GM18951 (cell line): Measurements from ENCODE around the gene CYB5R3.
A peak's percentile ranks its signal among the peaks of the same experiment; 100 is the strongest.
"Not testable (repeated sequence)": the region's sequence is repeated elsewhere in the genome, so short reads cannot be mapped to it uniquely, and the experiment has no call there.

Experiments
- POLR2A ChIP-seq: IDR thresholded peaks from 4 replicates; pipeline ENCODE4 v1.6.1; 2011; ENCODE audit warnings: mild to moderate bottlenecking; ENCODE audit not compliant: insufficient read length, insufficient read depth; ENCODE audit errors: extremely low read depth
- in situ Hi-C: fragments of 300-500 bp; cut with MboI; formaldehyde crosslinking; loops from one replicate; pipeline ENCODE4 v1.12.0; 2022; ENCODE audit warnings: low sequenced_read_pairs, mixed read lengths, inconsistent platforms; ENCODE audit not compliant: unreplicated experiment

The CYB5R3 gene

GRCh38 chr22:42621505-42622002 lies 27.6 kb downstream of the CYB5R3 start:
- no peak for TF ChIP-seq POLR2A
- in situ Hi-C loops: loop anchor here (10.0 kb wide), 1 partner anchor 193 kb away; no protein-coding TSS in a partner anchor

GRCh38 chr22:42620084-42620483 lies 29.1 kb downstream of the CYB5R3 start:
- no peak for TF ChIP-seq POLR2A
- in situ Hi-C loops: loop anchor here (10.0 kb wide), 1 partner anchor 195 kb away; no protein-coding TSS in a partner anchor

GRCh38 chr22:42619261-42620063 lies 29.7 kb downstream of the CYB5R3 start:
- in situ Hi-C loops: loop anchor here (10.0 kb wide), 1 partner anchor 195 kb away; no protein-coding TSS in a partner anchor
- no peak for TF ChIP-seq POLR2A

- in situ Hi-C loops: no loop called here
- TF ChIP-seq POLR2A: peak; percentile 18
Measured at GRCh38 chr22:42617155-42617983, 31.8 kb downstream of the CYB5R3 start.

GRCh38 chr22:42615860-42616175 lies 33.4 kb downstream of the CYB5R3 start:
- in situ Hi-C loops: not testable (repeated sequence)

GRCh38 chr22:42615092-42615859 lies 33.9 kb downstream of the CYB5R3 start:
- peak; percentile 100 for TF ChIP-seq POLR2A
- in situ Hi-C loops: no loop called here

GRCh38 chr22:42614312-42615091 lies 34.7 kb downstream of the CYB5R3 start, which contains the start of gene POLDIP3:
TSS of gene POLDIP3 (minus strand) at chr22:42614883. CDS start at chr22:42614857, 26 bp downstream.
- TF ChIP-seq POLR2A: peak; percentile 80
- in situ Hi-C loops: no loop called here

- in situ Hi-C loops: no loop called here
- no peak for TF ChIP-seq POLR2A
Measured at GRCh38 chr22:42613872-42614301, 35.3 kb downstream of the CYB5R3 start.

GRCh38 chr22:42612336-42612735 lies 36.9 kb downstream of the CYB5R3 start:
- in situ Hi-C loops: no loop called here
- TF ChIP-seq POLR2A: no peak

- in situ Hi-C loops: no loop called here
- no peak for TF ChIP-seq POLR2A
Measured at GRCh38 chr22:42611051-42611450, 38.1 kb downstream of the CYB5R3 start.

GRCh38 chr22:42610186-42610585 lies 39.0 kb downstream of the CYB5R3 start:
- in situ Hi-C loops: no loop called here
- no peak for TF ChIP-seq POLR2A

GRCh38 chr22:42608823-42609361 lies 40.3 kb downstream of the CYB5R3 start:
- in situ Hi-C loops: no loop called here

More at GRCh38 chr22:42608823-42609361, 40.3 kb downstream of the CYB5R3 start:
- TF ChIP-seq POLR2A: no peak
